GM10266 (cell line): ENCODE data around the gene FGF1.

Experiments
- DNase-seq: peaks from one replicate; pipeline ENCODE4 v3.0.0; 2012; ENCODE audit errors: extremely low spot score
- CTCF ChIP-seq: IDR thresholded peaks from 2 replicates; pipeline ENCODE4 v1.5.1; 2012; ENCODE audit warnings: mild to moderate bottlenecking, low read depth; ENCODE audit not compliant: control insufficient read depth, insufficient read depth; ENCODE audit errors: missing control alignments

Gene FGF1

GRCh38 chr5:142720641-142721271 lies 34.9 kb upstream of the FGF1 start:
- DNase-seq = no peak
- no peak for TF ChIP-seq CTCF

GRCh38 chr5:142719836-142720370 lies 34.0 kb upstream of the FGF1 start:
- TF ChIP-seq CTCF = no peak
- no peak for DNase-seq

GRCh38 chr5:142717582-142718215 lies 31.8 kb upstream of the FGF1 start:
- no peak for DNase-seq
- TF ChIP-seq CTCF = peak; percentile 46

- peak; percentile 35 for DNase-seq
- TF ChIP-seq CTCF = peak; percentile 55
Observed at GRCh38 chr5:142716963-142717362, 31.1 kb upstream of the FGF1 start.

- no peak for TF ChIP-seq CTCF
Observed at GRCh38 chr5:142715291-142715690, 29.4 kb upstream of the FGF1 start.

GRCh38 chr5:142713121-142713706 lies 27.3 kb upstream of the FGF1 start:
- peak; percentile 74 for DNase-seq
- peak; percentile 97 for TF ChIP-seq CTCF

More at GRCh38 chr5:142715291-142715690, 29.4 kb upstream of the FGF1 start:
- DNase-seq = no peak

- no peak for TF ChIP-seq CTCF
- no peak for DNase-seq
Observed at GRCh38 chr5:142703153-142703552, 17.3 kb upstream of the FGF1 start.
